Neuronal stem cell (in vitro differentiated cells): ENCODE data around the gene LRRC23.

Source experiments
- DNase-seq: peaks from one replicate; pipeline ENCODE4 v3.0.0-alpha.2; 2013; ENCODE audit warnings: low spot score
- H2AFZ ChIP-seq: one replicate; pipeline ENCODE4 v1.6.1; 2013; ENCODE audit warnings: mild to moderate bottlenecking, low read length, inconsistent platforms
- H2AK5ac ChIP-seq: 2 replicates; pipeline ENCODE4 v1.6.1; 2013; ENCODE audit warnings: low read depth, mild to moderate bottlenecking, inconsistent platforms, low read length, moderate library complexity, mixed read lengths
- H2BK120ac ChIP-seq: 2 replicates; pipeline ENCODE4 v1.6.1; 2013; ENCODE audit warnings: low read depth, mild to moderate bottlenecking, inconsistent platforms, low read length, moderate library complexity, mixed read lengths
- H2BK12ac ChIP-seq: one replicate; pipeline ENCODE4 v1.6.1; 2013; ENCODE audit warnings: low read length, inconsistent platforms
- H2BK15ac ChIP-seq: 2 replicates; pipeline ENCODE4 v1.6.1; 2013; ENCODE audit warnings: mild to moderate bottlenecking, low read length, inconsistent platforms, mixed read lengths
- H2BK5ac ChIP-seq: one replicate; pipeline ENCODE4 v1.6.1; 2013; ENCODE audit warnings: inconsistent platforms, mild to moderate bottlenecking, low read length, moderate library complexity
- H3K14ac ChIP-seq: one replicate; pipeline ENCODE4 v1.6.1; 2013; ENCODE audit warnings: low read length, inconsistent platforms
- H3K18ac ChIP-seq: 2 replicates; pipeline ENCODE4 v1.6.1; 2013; ENCODE audit warnings: low read length, inconsistent platforms
- H3K23ac ChIP-seq: 2 replicates; pipeline ENCODE4 v1.6.1; 2013; ENCODE audit warnings: low read depth, mild to moderate bottlenecking, mixed read lengths, low read length, inconsistent platforms; ENCODE audit not compliant: poor library complexity
- H3K27ac ChIP-seq: replicated peaks from 3 replicates; pipeline ENCODE4 v1.5.1; 2013; ENCODE audit warnings: low read length, inconsistent platforms
- H3K27me3 ChIP-seq, 3 experiments: 2 replicates each; pipeline ENCODE4 v1.6.1; 2013; ENCODE audit warnings: low read length in 3 of 3, mild to moderate bottlenecking in 2 of 3, inconsistent platforms in 1 of 3, low read depth in 1 of 3, mixed read lengths in 1 of 3, moderate library complexity in 1 of 3; ENCODE audit not compliant: control insufficient read depth in 3 of 3, insufficient read depth in 3 of 3
- H3K36me3 ChIP-seq, 2 donors: replicated peaks in 1 of 2; 2 replicates each; pipeline ENCODE4 v1.6.1; 2013; ENCODE audit warnings: low read length in 2 of 2; ENCODE audit not compliant: control insufficient read depth in 2 of 2, insufficient read depth in 2 of 2
- H3K4ac ChIP-seq: 2 replicates; pipeline ENCODE4 v1.6.1; 2013; ENCODE audit warnings: inconsistent platforms, mild to moderate bottlenecking, low read length, moderate library complexity
- H3K4me1 ChIP-seq, 2 donors: 1 replicate in 1 of 2; 2 replicates in 1 of 2; pipeline ENCODE4 v1.6.1; 2013; ENCODE audit warnings: low read length in 2 of 2, low read depth in 1 of 2; ENCODE audit not compliant: control insufficient read depth in 2 of 2, insufficient read depth in 1 of 2
- H3K4me2 ChIP-seq: one replicate; pipeline ENCODE4 v1.6.1; 2013; ENCODE audit warnings: mild to moderate bottlenecking, low read length, inconsistent platforms; ENCODE audit not compliant: insufficient read depth, poor library complexity, severe bottlenecking
- H3K4me3 ChIP-seq, 2 donors: 2 replicates each; pipeline ENCODE4 v1.5.1; 2013; ENCODE audit warnings: low read length in 2 of 2, mild to moderate bottlenecking in 2 of 2, inconsistent platforms in 1 of 2, moderate library complexity in 1 of 2
- H3K79me1 ChIP-seq: one replicate; pipeline ENCODE4 v1.6.1; 2013; ENCODE audit warnings: low read depth, mild to moderate bottlenecking, inconsistent platforms, low read length, moderate library complexity
- H3K9ac ChIP-seq: one replicate; pipeline ENCODE4 v1.6.1; 2013; ENCODE audit warnings: mild to moderate bottlenecking, low read depth, low read length, inconsistent platforms; ENCODE audit not compliant: poor library complexity
- H3K9me3 ChIP-seq, 2 donors: replicated peaks in 1 of 2; 2 replicates each; pipeline versions ENCODE3 to v1.6.1; 2013; ENCODE audit warnings: low read length in 2 of 2, mild to moderate bottlenecking in 2 of 2, inconsistent platforms in 1 of 2, low read depth in 1 of 2, mixed read lengths in 1 of 2, moderate library complexity in 1 of 2; ENCODE audit not compliant: control insufficient read depth in 2 of 2, insufficient read depth in 1 of 2
- H4K8ac ChIP-seq: one replicate; pipeline ENCODE4 v1.6.1; 2013; ENCODE audit warnings: low read depth, mild to moderate bottlenecking, inconsistent platforms, low read length, moderate library complexity
- H4K91ac ChIP-seq: one replicate; pipeline ENCODE4 v1.6.1; 2013; ENCODE audit warnings: low read length, low read depth, mild to moderate bottlenecking, inconsistent platforms; ENCODE audit not compliant: poor library complexity
- WGBS, 2 donors: extraction: QIAGEN DNeasy Blood & Tissue Kit; methylation state at CpG; one replicate each; pipeline ENCODE4 v1.1.7; 2013; ENCODE audit warnings: missing lambda C conversion rate in 2 of 2, mixed read lengths in 1 of 2; ENCODE audit not compliant: insufficient read length in 2 of 2, insufficient replicate concordance in 1 of 2; ENCODE audit errors: extremely low coverage in 2 of 2; 5-methylcytosine and 5-hydroxymethylcytosine counted together

Gene LRRC23

DNA sequence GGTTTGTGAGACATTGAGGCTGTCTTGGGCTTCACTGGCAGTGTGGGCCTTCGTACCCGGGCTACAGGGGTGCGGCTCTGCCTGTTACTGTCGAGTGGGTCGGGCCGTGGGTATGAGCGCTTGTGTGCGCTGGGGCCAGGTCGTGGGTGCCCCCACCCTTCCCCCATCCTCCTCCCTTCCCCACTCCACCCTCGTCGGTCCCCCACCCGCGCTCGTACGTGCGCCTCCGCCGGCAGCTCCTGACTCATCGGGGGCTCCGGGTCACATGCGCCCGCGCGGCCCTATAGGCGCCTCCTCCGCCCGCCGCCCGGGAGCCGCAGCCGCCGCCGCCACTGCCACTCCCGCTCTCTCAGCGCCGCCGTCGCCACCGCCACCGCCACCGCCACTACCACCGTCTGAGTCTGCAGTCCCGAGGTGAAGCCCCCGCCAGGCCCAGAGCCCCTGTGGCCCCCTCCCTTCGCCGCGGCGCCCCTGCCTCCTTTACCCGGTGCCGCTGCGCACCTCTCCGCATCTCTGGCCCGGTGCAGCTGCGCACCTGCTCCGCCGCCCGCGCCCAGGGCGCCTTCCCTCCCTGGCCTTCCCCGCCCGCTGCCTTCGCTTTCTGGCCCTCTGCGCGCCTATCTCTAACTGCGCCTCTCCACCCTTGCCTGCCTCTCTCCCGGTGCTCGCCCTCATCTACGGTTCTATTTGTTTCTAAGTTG is 9.8 kb downstream of the LRRC23 start, which contains the start of gene ENO2:
ENO2 (plus strand) TSS at position 335 of the 701 bp plus-strand sequence. CDS start 1,253 bp downstream, outside the sequence.
- peak within 1 kb of the TSS; percentile 98 for H3K9ac ChIP-seq
- DNase-seq = peak; percentile 56
- H3K36me3 ChIP-seq = peaks cover 13 to 22% of the 10 kb centered on the region in 2 donors

DNA sequence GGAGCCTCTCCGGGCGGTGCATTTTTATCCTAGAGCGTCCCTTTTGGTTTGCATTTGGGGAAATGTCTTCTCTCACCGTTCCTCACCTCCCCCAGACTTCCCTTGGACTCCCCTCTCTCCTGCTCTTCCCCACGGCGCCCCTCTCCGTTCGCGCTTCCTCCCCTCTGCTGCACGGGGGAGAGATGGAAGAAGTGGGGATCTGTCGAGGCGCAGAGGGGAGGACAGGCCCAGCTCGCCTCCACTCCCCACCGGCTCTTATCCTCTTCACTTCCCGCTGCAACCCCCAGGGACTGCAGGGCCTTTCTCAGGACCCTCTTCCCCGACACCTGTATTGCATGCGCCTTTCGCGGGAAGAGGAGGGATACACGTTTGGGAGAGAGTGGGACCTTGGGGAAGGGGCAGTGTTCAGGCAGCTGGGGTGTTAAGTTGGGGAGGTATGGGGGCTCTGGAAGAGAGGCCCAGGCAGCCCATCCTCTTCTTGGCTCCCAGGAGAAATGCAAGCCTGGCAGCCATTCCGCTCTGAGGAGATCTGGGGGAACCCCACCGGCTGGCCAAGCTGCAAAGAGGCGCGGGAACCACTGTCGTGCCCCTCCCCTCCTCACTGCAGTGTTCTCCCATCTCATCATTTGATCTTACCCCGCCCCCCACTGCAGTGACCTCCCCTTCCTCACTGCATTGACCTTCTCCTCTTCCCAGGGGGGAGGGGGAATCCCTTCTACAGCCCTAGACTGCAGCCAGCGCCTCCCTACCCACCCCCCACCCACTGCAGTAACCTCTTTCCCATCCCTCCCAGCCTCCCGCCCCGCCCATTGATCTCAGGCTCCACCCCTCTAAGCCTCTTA is 10.5 kb downstream of the LRRC23 start:
- Histone ChIP-seq H3K18ac (peak overlapping the region; percentile 99), H3K36me3 (peaks cover 19 to 29% of the 10 kb centered on the region in 2 donors), H3K23ac (peak overlapping the region; percentile 92), H3K4me1 (peaks cover 10 to 19% of the 10 kb centered on the region in 2 donors), H3K14ac (peak overlapping the region; percentile 95), H3K4ac (peak overlapping the region; percentile 80), H2BK12ac (peak overlapping the region; percentile 88), H3K79me1 (peaks cover 13% of the 10 kb centered on the region), H3K4me3 (peak overlapping the region; percentile 60 to 92), H3K27ac (peak overlapping the region; percentile 58), H4K8ac (no peak overlapping the region), H2BK15ac (peak overlapping the region; percentile 96), H3K9ac (peak overlapping the region; percentile 94), H3K4me2 (peak overlapping the region; percentile 96), H2AK5ac (peak overlapping the region; percentile 79), H2BK120ac (peak overlapping the region; percentile 84), H4K91ac (no peak overlapping the region), H3K27me3 (peaks cover 0 to 3% (median 0%) of the 10 kb centered on the region in 3 experiments), H3K9me3 (no peaks in the 10 kb centered on the region), H2AFZ (peak overlapping the region; percentile 99), H2BK5ac (peak overlapping the region; percentile 7)
- DNase-seq = peak; percentile 68
- whole genome bisulfite sequencing, 2 donors = no CpG with 5 or more reads among the region's 29 CpGs

More for the DNA sequence above, 9.8 kb downstream of the LRRC23 start, which contains the start of gene ENO2:
- H3K4me3 ChIP-seq = peak within 1 kb of the TSS; percentile 60 to 92
- H3K14ac ChIP-seq = peak within 1 kb of the TSS; percentile 95
- peak within 1 kb of the TSS; percentile 99 for H2AFZ ChIP-seq
- H2BK5ac ChIP-seq = peak within 1 kb of the TSS; percentile 7
- WGBS, 2 donors = no CpG with 5 or more reads among the region's 68 CpGs
- H2BK15ac ChIP-seq = peak within 1 kb of the TSS; percentile 96
- peaks cover 0 to 3% (median 0%) of the 10 kb centered on the region in 3 experiments for H3K27me3 ChIP-seq
- H4K91ac ChIP-seq = peak within 1 kb of the TSS; percentile 60
- H3K4ac ChIP-seq = peak within 1 kb of the TSS; percentile 80
- H2AK5ac ChIP-seq = peak within 1 kb of the TSS; percentile 79
- peak within 1 kb of the TSS; percentile 99 for H3K18ac ChIP-seq
- H3K4me2 ChIP-seq = peak within 1 kb of the TSS; percentile 96
- peak within 1 kb of the TSS; percentile 62 for H3K27ac ChIP-seq
- H2BK120ac ChIP-seq = peak within 1 kb of the TSS; percentile 84
- peaks cover 13% of the 10 kb centered on the region for H3K79me1 ChIP-seq
- H3K23ac ChIP-seq = peak within 1 kb of the TSS; percentile 92
- H2BK12ac ChIP-seq = peak within 1 kb of the TSS; percentile 88
- H4K8ac ChIP-seq = peak within 1 kb of the TSS; percentile 97
- no peaks in the 10 kb centered on the region for H3K9me3 ChIP-seq
- peaks cover 10 to 18% of the 10 kb centered on the region in 2 donors for H3K4me1 ChIP-seq

DNA sequence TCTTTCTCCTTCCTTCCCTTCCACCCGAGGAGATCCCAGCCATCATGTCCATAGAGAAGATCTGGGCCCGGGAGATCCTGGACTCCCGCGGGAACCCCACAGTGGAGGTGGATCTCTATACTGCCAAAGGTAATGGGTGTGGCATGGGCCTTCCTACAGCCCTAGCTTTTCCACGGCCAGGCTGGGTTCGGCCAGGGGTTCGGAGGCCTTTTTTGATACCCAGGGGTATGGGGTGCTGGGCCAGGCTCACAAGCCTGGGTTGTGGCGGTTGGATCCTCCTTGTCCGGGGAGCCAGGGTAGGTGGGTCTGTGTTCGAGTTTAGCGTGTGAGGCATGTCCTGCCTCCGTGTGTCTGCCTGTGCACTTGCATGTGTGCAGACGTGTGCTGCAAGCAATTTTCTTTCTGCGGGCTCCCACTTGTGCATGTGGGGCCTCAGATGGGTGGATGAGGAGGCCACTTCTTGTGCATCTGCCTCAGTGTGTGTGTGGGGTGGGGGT is 11.2 kb downstream of the LRRC23 start:
- H3K23ac ChIP-seq = peak overlapping the region; percentile 39
- H3K27me3 ChIP-seq = peaks cover 0 to 3% (median 0%) of the 10 kb centered on the region in 3 experiments
- peak overlapping the region; percentile 27 for H2BK5ac ChIP-seq
- WGBS, 2 donors = no CpG with 5 or more reads among the region's 14 CpGs
- H2BK120ac ChIP-seq = no peak overlapping the region
- peak overlapping the region; percentile 96 for H3K4me2 ChIP-seq
- H3K4ac ChIP-seq = no peak overlapping the region
- H3K14ac ChIP-seq = no peak overlapping the region
- H2AFZ ChIP-seq = no peak overlapping the region
- peak overlapping the region in 1 of 2 donors; percentile 69 for H3K4me3 ChIP-seq
- H3K9me3 ChIP-seq = no peaks in the 10 kb centered on the region
- H3K9ac ChIP-seq = no peak overlapping the region
- H3K4me1 ChIP-seq = peaks cover 10 to 19% of the 10 kb centered on the region in 2 donors
- H2BK12ac ChIP-seq = no peak overlapping the region
- peak overlapping the region; percentile 0 for H3K18ac ChIP-seq
- H3K36me3 ChIP-seq = peaks cover 19 to 29% of the 10 kb centered on the region in 2 donors
- H4K8ac ChIP-seq = no peak overlapping the region
- peak overlapping the region; percentile 20 for H2BK15ac ChIP-seq
- no peak overlapping the region for H4K91ac ChIP-seq
- H2AK5ac ChIP-seq = no peak overlapping the region
- H3K79me1 ChIP-seq = peaks cover 13% of the 10 kb centered on the region
- no peak for DNase-seq
- H3K27ac ChIP-seq = no peak overlapping the region
